ENCODE results near the gene EYS.
"Not testable (repeated sequence)": the region's sequence is repeated elsewhere in the genome, so short reads cannot be mapped to it uniquely, and the experiment has no call there.

EYS gene

DNA sequence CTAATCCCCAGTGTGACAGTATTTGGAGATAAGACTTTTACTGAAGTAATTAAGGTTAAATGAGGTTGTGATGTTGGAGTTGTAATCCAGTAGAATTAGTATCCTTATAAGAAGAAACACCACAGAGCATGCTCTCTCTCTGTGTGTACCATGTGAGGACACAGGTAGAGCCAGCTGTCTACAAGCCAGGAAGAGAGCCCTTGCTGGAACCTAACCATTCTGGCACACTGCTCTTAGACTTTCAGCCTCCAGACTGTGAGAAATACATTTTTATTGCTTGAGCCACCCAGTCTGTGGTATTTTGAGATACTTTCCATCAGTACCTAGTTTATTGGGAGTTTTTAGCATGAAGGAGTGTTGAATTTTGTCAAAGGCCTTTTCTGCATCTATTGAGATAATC, 1961.2 kb downstream of the EYS start:
- no peak for DNase-seq

DNA sequence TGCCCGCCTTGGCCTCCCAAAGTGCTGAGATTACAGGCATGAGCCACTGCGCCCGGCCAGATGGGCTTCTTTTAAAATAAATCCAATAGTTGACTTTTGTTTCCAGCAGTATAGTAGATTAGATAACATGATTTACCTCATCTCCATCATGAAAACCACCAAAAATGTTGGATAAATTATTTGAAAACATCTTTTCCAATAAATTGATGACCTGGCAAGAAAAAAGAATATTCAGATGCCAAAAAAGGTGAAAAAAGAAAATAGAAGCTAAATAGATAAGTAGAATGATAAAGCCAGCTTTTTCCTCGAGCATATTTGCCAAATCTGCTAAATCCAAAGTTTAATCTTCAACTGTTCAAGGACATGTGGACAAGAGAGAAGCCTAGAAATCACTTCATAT, 1962.2 kb downstream of the EYS start:
- DNase-seq: no peak

DNA sequence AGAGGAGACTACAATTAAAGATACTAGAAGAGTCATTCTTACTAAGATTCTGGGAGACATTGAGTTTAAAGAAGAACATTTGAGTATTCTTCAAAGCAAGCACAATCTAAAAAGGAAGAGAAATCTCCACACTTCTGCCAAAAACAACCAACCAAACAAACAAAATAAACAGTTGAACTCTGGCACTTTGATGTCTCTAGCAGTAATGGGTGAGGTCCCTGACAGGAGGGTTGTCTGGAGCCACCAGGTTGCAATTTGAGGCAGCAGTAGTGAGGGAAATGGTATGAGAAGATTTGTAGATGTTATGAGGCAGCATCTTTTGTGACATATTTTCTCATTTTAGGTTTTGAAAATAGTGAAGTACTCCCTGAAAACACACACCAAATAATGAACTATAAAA, 1963.3 kb downstream of the EYS start:
- DNase-seq: no peak

DNA sequence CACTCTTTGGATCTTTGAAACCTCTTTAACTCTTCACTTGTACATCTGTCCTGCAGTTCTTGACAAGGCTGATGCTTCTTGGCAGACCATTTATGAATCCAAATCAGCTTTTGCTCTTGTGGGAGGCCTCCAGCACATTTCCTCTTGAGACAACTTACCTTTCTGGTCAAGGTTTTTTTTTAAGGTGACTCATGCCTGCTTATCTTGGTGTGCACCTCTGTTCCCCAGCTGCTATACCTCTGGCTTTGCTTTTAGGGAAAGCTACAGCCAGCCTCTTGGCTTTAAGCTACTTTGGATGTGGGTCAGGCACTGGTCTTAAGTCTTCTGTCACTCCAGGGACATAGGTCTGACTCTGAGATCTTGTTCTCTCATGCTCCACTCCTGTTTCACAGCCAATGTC, 1965.0 kb downstream of the EYS start:
- no peak for DNase-seq

DNA sequence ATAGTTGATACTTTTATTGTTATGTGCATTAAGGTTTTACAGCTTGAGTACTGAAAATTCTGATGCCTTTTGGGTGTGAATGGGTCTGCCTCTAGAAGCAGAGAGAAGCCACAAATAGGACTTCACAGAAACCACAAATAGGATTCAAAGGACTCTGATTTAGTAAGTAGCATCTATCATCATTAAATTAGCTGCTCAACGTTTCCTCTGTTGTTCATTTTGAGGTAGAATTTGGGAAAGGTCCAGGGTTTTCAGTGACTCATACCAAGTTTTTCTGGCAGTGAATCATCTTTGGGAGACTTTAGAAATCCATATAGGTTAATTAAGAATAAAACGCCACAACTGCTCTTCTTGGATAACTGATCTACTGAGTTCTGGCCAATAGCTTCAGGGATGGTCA, 1966.3 kb downstream of the EYS start:
- no peak for DNase-seq

DNA sequence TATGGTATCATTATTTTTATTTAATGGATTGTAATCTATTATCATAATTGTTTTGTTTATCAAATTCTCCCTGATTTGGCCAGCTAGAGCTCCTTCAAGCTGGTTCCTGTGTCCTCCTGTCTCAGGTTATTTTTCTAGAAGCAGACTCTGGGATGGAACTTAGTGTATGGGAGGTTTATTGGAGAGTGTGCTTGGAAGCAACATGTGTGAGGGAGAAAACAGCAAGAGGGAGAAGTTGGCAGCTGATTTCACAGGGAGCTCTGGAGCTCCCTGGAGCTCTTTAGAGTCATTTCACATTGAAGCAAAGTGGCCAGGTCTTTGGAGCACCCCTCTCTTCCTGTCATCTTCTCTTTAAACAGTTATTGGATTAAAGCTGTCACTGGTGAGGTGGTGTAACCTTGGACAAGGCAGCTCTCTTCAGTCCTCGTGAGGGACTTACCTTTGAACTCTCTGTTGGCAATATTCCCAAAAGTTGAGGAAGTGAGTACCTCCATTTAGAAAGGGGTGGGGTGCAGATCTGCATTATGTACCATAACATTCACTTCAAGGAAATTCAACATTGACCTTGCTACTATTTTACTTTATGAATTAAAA, 1967.8 kb downstream of the EYS start:
- no peak for DNase-seq

DNA sequence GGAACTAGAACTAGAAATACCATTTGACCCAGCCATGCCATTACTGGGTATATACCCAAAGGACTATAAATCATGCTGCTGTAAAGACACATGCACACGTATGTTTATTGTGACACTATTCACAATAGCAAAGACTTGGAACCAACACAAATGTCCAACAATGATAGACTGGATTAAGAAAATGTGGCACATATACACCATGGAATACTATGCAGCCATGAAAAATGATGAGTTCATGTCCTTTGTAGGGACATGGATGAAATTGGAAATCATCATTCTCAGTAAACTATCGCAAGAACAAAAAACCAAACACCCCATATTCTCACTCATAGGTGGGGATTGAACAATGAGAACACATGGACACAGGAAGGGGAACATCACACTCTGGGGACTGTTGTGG, 1968.8 kb downstream of the EYS start:
- not testable (repeated sequence) for DNase-seq

DNA sequence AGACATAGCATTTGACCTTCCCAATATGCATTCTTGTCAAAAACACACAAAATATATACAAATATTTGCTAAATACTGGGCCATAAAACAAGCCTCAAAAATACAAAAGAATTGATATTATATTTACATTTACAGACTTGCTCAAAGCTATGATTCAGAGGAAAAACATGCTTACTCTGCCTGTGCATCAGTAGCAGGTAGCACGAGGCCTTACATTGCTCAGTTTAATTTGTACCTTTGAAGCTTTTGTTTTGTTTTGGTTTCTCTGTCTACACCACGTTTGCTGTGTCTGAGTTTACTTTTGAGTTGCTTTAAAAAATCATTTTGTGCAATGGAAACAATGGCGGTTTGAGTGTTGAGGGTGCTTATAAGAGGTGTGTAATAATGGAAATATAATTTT, 1972.1 kb downstream of the EYS start:
- no peak for DNase-seq

DNA sequence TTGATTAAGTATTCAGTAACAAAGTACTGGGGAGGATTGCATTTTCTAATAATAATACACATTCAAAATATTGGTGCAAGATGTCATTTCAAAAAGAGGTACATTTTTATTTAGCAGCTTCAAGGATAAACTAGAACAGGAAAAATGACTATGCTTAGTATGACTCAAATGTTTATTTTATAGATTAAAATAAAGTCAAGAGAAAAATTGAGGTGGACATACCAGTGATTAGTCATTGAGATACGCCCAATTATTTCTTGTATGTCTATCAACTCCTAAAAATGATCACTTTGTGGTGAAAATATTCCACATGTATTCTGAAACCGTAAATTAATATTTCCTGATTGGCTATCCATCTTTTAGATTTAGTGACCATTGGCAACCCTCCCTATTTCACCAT, 1974.7 kb downstream of the EYS start:
- no peak for DNase-seq

DNA sequence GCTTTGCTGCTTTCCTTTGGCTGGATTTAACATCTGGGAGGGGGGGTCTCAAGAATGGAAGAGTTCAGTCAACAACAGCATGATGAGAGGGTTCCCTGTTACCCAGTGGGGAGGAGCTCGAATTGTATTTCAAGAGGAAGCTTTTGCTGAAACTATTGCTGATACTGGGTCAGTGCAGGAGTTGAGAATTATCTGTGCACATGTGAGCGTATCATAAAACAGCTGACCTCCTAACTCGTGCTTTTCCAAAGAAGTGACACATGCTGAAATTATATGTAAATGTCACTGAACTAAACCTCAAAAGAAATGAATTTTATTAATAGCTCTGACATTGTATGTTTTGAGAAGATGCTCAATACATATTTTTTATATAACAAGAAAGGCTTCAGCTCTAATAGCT, 1975.1 kb downstream of the EYS start:
- no peak for DNase-seq

DNA sequence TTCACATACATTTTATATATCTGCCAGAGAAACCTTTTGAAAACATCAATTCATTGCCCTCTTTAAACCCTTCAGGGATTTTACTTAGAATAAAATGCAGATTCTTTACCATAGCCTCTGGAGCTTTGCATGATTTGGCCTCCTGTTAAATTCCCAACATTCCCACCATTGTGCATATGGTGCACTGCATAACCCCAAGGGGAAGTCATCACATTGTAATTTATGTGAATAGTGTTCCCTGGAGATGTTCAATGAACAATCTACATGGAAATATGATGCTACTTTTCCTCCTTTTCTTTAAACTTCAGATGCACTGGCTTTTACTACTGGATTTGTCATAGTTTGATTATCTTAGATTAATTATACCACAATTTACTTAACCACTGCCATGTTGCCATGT, 1976.7 kb downstream of the EYS start:
- DNase-seq: no peak

DNA sequence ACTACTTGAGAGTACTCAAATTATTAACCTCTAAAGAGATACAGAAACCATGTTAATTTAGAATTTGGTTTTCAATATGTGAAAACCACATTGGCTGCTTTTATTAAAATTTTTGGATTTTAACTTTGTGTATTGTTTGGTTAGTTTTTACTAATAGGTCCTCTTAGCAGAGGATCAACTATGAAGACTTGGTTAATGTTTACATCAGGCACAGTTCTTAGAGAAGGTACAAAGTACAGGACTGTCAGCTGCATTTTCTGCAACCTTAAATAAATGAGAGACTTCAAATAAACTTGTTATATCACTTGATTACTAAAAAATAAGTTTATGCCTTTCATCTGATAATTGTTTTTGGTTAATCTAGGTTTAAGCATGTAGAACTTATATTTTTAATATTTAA, 1982.3 kb downstream of the EYS start:
- no peak for DNase-seq

DNA sequence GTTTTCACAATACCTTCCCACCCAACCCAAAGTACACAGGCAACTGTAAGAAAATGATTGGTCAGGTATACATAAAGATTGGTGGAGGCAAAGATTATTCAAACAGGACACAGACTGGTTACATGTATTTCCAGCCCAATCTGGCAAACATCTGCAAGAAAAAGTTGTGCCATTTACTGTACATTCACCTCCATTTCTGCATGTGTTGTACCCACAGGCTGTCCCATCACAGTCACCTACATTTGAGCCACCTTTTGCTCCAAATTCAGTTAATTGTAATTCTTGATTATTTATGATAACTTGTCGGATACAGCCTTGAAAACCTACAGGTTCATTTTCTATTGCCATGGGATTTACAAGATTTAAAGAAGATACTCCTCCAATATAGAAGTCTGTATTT, 1985.8 kb downstream of the EYS start:
- DNase-seq: no peak

DNA sequence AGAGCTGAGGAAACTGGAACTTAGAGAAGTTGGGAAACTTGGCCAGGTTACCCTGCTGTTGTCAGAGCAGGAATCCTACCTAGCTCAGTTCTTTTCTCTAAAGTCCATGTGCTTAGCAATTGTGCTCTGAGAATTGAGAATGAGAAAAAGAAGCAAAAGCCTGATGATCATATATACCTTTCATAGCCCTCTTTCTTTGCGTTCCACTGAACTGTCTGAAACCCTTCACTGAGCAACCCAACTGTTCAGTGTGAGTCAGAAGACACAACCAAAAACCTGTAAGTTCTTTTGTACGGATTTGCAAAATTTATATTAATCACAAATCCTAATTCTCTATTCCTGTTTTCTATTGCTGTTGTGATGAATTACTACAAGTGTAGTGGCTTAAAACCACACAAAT, 1990.9 kb downstream of the EYS start:
- no peak for DNase-seq

DNA sequence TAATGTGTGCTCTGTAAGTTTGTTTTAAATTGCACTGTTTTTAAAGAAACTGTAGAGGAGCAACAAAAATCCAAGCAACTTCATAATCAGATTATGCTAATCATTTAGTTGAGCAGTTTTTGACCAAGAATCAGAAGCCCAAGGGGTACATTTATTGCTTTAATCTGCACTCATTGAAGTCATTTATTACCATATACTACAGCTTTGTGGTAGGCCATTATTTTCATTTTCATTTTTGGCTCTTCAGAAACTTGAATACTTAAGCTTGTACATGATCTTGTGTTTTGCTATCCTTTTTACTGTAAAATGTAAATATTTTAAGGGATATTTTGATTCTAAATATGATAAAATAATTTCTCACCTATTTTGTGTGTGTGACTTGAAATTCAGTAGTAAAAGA, 1992.9 kb downstream of the EYS start:
- DNase-seq: no peak

DNA sequence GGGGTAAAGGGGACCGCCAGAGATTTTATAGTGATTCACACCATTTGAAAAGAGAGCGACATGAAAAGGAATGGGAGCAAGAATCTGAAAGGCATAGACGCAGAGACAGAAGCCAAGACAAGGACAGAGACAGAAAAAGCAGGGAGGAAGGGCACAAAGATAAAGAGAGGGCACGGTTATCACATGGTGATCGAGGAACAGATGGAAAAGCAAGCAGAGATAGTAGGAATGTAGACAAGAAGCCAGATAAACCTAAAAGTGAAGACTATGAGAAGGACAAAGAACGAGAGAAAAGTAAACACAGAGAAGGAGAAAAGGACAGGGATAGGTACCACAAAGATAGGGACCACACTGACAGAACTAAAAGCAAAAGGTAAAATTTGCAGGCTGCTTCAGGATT, 1993.7 kb downstream of the EYS start:
- no peak for DNase-seq

DNA sequence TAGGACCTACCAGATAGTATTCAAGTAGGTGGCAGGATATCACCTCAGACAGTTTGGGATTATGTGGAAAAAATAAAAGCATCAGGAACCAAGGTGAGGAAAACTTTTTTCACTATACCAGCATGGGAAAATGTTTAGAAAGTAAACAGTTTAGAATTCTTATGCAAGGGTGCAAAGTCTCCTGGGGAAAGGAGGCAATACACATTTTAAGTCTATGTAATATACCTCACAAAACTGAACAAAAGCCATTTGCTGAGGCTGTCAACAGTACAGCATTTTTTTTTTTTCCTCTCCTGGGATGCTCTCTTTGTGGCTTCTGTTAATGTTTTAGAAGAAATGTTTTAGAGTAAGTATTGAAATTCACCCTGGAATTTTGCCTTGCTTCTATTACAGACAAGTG, 1997.9 kb downstream of the EYS start:
- DNase-seq: no peak

DNA sequence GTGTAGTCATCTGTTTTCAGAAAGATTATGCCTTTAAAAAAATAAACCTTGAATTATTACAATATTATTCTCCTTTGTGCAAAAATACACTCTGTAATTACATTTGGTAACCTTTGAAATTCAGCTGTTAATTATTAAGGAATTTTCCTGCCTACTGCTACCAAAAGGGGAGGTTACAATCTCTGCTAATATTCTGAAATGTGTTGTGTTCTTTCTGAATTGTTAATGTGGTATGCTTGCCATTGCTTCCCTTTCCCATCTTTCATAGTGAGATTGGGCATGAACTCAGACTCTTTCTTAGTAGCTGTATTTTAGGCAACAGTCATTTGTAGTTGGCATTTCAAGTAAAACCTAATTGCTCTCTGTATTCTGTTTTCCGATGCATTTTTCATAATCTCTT, 1998.4 kb downstream of the EYS start:
- DNase-seq: no peak

DNA sequence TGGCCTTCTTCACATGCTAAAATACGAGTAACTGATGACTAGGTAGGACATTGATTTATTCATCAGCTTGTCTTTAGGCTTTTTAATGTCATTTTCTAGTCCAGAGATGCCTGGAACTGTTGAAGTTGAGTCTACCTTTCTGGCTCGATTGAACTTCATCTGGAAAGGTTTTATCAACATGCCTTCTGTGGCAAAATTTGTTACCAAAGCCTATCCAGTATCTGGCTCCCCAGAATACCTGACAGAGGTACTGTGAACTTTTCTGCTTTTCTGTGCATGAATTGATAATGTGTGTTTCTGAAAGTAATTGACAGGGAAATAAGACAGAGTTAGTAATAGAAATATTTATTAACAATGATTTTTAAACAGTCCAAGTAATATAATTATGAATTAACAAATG, 2000.4 kb downstream of the EYS start:
- no peak for DNase-seq

DNA sequence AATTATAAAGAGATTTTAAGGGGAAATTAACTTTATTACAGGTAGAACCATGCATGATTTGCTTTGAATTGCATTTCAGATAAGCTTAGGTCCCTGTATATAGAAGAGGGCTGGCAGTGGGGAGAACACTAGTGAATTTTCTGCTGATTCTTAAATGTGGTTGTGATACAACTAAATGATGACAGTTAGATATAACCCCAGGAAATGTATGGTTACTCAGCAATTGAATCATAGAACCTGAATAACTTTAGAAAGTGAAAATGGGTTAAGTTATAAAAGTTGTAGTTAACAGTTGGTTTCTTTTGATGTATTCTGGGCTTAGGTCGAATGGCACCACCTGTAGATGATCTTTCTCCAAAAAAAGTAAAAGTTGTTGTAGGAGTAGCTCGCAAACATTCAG, 2001.3 kb downstream of the EYS start:
- DNase-seq: no peak

DNA sequence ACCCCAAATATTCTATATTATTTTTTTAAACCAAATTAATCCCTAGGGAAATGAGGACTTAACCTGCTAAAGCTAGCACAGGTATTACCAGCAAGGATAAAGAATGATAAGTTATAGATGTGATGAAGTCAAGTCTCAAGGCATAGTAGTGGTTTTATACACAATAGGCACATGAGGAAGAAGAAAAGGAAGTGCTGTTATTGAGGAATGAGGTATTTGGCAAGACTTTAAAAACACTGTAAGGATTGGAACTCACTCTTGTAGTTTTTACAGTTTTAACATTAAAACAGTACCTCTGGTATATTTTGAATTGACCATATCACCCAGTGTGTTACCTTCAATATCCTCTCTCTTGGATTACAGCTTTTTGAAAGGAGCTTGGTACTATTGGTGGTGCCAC, 2016.8 kb downstream of the EYS start:
- DNase-seq: no peak

DNA sequence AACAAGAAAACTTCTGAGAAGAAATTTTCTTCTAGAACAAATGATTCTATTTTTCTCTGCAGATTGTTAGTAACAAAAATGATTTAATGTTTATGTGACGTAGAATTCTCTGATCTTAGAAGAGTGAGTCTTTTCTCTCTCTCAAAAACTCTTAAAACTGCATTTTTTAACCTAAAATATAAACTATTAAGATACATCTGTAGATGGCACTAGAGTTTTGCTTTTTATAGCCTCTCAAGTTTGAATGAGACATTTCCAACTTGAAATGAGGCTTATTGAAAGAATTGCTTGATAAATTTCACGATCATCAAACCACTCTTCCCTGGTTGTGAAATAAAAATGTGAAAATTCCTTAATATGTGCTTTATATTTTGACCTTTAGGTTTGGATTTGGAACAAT, 2017.6 kb downstream of the EYS start:
- no peak for DNase-seq

DNA sequence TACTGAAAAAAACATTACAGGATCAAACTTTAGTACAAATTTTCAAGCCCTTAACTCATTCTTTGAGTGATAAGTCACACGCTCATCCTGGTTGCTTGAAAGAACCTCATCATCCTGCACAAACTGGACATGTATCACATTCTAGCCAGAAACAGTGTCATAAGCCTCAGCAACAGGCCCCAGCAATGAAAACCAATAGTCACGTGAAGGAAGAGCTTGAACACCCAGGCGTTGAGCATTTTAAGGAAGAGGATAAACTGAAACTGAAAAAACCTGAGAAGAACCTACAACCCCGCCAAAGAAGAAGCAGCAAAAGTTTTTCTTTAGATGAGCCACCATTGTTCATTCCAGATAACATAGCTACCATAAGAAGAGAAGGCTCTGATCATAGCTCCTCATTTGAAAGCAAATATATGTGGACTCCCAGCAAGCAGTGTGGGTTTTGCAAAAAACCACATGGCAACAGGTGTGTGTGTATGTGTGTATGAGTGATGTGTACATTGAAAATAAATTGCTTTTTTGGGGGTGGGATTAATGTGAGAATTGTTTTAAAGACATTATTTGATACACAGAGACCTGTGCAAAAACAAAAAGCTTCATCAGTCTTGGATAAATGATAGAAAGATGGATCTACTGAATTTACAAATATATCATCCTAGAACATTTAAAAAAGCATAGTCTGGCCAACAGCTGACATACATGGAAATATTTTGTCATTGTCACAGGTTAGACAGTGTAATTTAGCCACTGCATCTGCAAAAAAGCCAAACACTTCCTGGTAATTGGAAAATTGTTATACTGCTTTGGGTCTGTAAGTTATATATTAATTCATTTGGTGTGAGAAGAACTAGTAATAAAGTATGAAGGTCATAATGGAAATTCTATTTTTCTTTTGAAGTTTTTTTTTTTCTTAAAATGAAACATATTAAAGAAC, 2021.3 kb downstream of the EYS start:
- DNase-seq: no peak

DNA sequence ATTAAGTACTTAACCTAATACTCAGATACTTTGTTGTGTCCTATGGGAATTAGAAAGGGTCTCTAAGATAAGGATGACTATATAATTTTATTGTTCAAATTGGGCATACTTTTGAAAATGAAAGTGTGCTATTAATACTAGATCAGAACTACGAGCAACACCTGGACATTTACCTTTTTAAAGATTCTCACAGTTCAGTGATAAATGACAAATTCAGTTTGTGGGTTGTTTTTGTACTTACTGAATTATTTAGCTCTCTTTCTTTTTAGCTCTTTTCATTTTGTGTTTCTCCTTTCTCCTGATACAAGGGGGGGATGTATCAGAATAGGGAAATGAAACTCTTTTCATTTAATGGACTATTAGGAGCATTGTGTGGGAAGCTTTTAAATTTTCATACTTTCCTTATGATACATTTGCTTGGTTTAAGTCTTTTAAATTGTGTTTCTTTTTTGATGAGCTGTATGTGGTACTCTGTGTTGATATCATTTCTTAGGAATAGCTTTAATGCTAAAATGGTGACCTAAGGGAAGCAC, 2023.9 kb downstream of the EYS start:
- no peak for DNase-seq

DNA sequence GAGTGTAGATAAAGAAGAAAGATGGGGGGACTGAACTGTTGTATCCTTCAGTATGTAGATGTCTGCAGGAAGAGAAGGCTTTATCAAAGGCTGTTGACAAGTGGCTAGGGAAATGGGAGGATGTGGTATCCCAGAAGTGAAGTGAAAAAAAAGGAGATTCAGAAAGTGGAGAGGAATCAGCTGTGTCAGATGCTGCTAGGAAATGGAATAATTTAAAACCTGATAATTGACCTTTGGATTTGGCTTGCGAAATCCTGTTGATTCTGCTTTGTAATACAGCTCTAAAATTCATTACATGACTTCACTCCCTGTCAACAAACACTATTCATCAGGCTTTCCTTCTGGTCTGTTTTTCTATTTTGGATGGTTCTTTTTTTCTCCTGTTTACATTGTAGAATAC, 2029.7 kb downstream of the EYS start:
- no peak for DNase-seq

Measured in activated CD4-positive, alpha-beta T cell treated with anti-CD3 and anti-CD28 coated beads, Interleukin-2, Interleukin-6, amounts not matched to agents 100 ng/mL and 50 ng/mL, durations not matched to agents 16 hours and 8 hours (primary cell).